Right atrium auricular region (tissue), 2 donors: ENCODE data around the gene C1orf174. TPM values are rescaled to one million over a fixed set of nuclear protein-coding genes. Genes with fewer than 3 reads are reported as not detected.
"Not testable (repeated sequence)": the region's sequence is repeated elsewhere in the genome, so short reads cannot be mapped to it uniquely, and the experiment has no call there.

ENCODE experiments used
- DNase-seq: peaks from one replicate; pipeline ENCODE4 v3.0.0-alpha.2; 2019; ENCODE audit warnings: low spot score
- H3K27ac ChIP-seq, 2 donors: fragments of 200-600 bp; sonication (generic); 1 replicate in 1 of 2; 2 replicates in 1 of 2; pipeline ENCODE4 v1.5.1; 2016 to 2019
- H3K27me3 ChIP-seq, 2 donors: fragments of 200-600 bp; sonication (generic); one replicate each; pipeline versions ENCODE4 v1.5.1 to v1.6.0; 2017 to 2019
- H3K36me3 ChIP-seq: fragments of 200-600 bp; sonication (generic); one replicate; pipeline ENCODE4 v1.5.1; 2016
- H3K4me1 ChIP-seq, 2 donors: fragments of 200-600 bp; sonication (generic); one replicate each; pipeline versions ENCODE4 v1.5.1 to v1.6.0; 2017 to 2019
- H3K4me3 ChIP-seq, 2 donors: fragments of 200-600 bp; sonication (generic); 1 replicate in 1 of 2; 2 replicates in 1 of 2; pipeline ENCODE4 v1.5.1; 2017 to 2019; ENCODE audit warnings: mild to moderate bottlenecking in 1 of 2, moderate library complexity in 1 of 2
- H3K9me3 ChIP-seq, 2 donors: fragments of 200-600 bp; sonication (generic); one replicate each; pipeline ENCODE4 v1.5.1; 2019
- total RNA-seq, 2 donors: library from RNA; depleted of rRNA; stranded (reverse); fragments of >200 nt; gene quantifications; one replicate each; pipeline ENCODE4 v1.1.0, GENCODE V29; 2016
- TF ChIP-seq, protein P1 (sequence below), 2 donors: fragments of 200-600 bp; sonication (generic); IDR thresholded peaks; one replicate each; pipeline ENCODE4 v1.5.1; 2019; ENCODE audit warnings: antibody characterized with exemption in 2 of 2

Gene C1orf174
- total RNA-seq, 2 donors from 2014 or later: 9.1 to 18.8 TPM

- DNase-seq: no peak
- no peak overlapping the region for H3K4me3 ChIP-seq
- TF ChIP-seq, protein P1, sequence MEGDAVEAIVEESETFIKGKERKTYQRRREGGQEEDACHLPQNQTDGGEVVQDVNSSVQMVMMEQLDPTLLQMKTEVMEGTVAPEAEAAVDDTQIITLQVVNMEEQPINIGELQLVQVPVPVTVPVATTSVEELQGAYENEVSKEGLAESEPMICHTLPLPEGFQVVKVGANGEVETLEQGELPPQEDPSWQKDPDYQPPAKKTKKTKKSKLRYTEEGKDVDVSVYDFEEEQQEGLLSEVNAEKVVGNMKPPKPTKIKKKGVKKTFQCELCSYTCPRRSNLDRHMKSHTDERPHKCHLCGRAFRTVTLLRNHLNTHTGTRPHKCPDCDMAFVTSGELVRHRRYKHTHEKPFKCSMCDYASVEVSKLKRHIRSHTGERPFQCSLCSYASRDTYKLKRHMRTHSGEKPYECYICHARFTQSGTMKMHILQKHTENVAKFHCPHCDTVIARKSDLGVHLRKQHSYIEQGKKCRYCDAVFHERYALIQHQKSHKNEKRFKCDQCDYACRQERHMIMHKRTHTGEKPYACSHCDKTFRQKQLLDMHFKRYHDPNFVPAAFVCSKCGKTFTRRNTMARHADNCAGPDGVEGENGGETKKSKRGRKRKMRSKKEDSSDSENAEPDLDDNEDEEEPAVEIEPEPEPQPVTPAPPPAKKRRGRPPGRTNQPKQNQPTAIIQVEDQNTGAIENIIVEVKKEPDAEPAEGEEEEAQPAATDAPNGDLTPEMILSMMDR (IDR thresholded peaks at IDR 0.05): no peak
- H3K27ac ChIP-seq: no peak overlapping the region
- H3K27me3 ChIP-seq: no peaks in the 10 kb centered on the region
- H3K9me3 ChIP-seq: no peaks in the 10 kb centered on the region
- no peaks in the 10 kb centered on the region for H3K36me3 ChIP-seq
- no peaks in the 10 kb centered on the region for H3K4me1 ChIP-seq
Measured at GRCh38 chr1:3918966-3919611, 19.0 kb upstream of the C1orf174 start.

DNA sequence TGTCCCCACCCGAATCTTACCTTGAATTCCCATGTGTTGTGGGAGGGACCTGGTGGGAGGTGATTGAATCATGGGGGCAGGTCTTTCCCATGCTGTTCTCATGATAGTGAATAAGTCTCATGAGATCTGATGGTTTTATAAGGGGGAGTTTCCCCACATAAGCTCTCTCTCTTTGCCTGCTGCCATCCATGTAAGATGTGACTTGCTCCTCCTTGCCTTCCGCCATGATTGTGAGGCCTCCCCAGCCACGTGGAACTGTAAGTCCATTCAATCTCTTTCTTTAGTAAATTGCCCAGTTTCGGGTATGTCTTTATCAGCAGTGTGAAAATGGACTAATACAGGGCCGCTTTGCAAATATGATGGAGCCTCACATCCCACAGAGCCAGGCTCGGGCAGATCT, 18.3 kb upstream of the C1orf174 start:
- not testable (repeated sequence) for H3K27me3 ChIP-seq

DNA sequence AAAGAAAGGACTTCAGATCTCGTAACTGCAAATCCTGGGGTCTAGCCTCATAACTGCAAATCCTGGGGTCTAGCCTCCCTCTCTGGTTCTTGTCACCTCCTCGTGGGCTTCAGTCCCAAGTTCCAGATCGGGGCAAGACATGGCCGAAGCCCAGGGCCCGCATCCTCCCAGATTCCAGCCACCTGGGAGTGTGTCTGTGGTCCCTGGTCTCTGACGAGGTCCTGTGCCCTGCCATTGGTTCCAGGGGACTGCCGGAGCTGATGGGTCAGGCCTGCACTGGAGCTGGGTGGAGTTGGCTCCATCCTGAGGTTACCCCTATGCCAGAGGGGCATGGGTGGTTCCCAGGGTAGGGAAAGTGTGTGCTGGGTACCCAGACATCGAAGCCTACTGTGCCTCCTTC, 17.7 kb upstream of the C1orf174 start:
- TF ChIP-seq, protein P1 (IDR thresholded peaks at IDR 0.05): no peak
- H3K9me3 ChIP-seq: no peaks in the 10 kb centered on the region
- no peak for DNase-seq
- no peaks in the 10 kb centered on the region for H3K4me1 ChIP-seq
- H3K27me3 ChIP-seq: no peaks in the 10 kb centered on the region
- H3K4me3 ChIP-seq: no peak overlapping the region
- no peaks in the 10 kb centered on the region for H3K36me3 ChIP-seq
- H3K27ac ChIP-seq: no peak overlapping the region

More for the DNA sequence above, 18.3 kb upstream of the C1orf174 start:
- not testable (repeated sequence) for H3K4me1 ChIP-seq, DNase-seq, H3K27ac ChIP-seq, H3K4me3 ChIP-seq, H3K36me3 ChIP-seq, H3K9me3 ChIP-seq

- TF ChIP-seq, protein P1 (IDR thresholded peaks at IDR 0.05): no peak
- H3K9me3 ChIP-seq: no peaks in the 10 kb centered on the region
- H3K4me3 ChIP-seq: no peak overlapping the region
- peaks cover 0 to 2% of the 10 kb centered on the region in 2 donors for H3K27me3 ChIP-seq
- no peak overlapping the region for H3K27ac ChIP-seq
- DNase-seq: no peak
- H3K4me1 ChIP-seq: peaks cover 0 to 5% of the 10 kb centered on the region in 2 donors
- no peaks in the 10 kb centered on the region for H3K36me3 ChIP-seq
Measured at GRCh38 chr1:3915551-3916121, 15.6 kb upstream of the C1orf174 start.

DNA sequence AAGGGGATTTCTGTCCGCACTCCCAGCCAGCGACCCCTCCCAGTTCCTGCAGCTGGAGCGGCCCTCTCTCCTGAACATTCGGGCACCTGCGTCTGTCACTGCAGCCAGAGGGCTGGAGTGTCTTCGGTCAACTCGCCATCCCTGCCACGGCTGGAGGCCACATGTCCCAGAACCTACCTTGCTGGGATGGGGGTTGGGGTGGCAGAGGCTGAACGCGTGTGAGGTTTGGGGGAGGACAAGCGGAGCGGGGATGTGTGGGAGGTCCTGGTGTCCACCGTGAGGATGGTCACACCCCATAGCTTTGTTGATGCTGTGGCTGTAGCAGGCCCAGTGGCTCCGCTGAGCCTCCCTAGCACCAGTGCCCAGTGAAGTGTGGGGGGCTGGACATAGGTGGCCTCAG, 14.8 kb upstream of the C1orf174 start:
- TF ChIP-seq, protein P1 (IDR thresholded peaks at IDR 0.05): no peak
- Histone ChIP-seq H3K27ac (no peak overlapping the region), H3K9me3 (no peaks in the 10 kb centered on the region), H3K27me3 (peaks cover 0 to 2% of the 10 kb centered on the region in 2 donors), H3K4me3 (no peak overlapping the region), H3K36me3 (no peaks in the 10 kb centered on the region), H3K4me1 (peaks cover 0 to 5% of the 10 kb centered on the region in 2 donors)
- DNase-seq: no peak

GRCh38 chr1:3914331-3914851, 14.3 kb upstream of the C1orf174 start:
- Histone ChIP-seq H3K9me3 (no peaks in the 10 kb centered on the region), H3K4me3 (no peak overlapping the region), H3K4me1 (peaks cover 0 to 5% of the 10 kb centered on the region in 2 donors), H3K36me3 (no peaks in the 10 kb centered on the region), H3K27ac (no peak overlapping the region), H3K27me3 (peaks cover 0 to 2% of the 10 kb centered on the region in 2 donors)
- no peak for DNase-seq
- TF ChIP-seq, protein P1 (IDR thresholded peaks at IDR 0.05): no peak
